NCI-H128 (cell line): Measurements from ENCODE around the gene CER1.
"Not testable (repeated sequence)": the region's sequence is repeated elsewhere in the genome, so short reads cannot be mapped to it uniquely, and the experiment has no call there.

Experiments used
- DNase-seq: peaks from one replicate; lab custom pipeline; 2025; ENCODE audit not compliant: unreplicated experiment; lab: John Stamatoyannopoulos, UW

The CER1 gene

DNA sequence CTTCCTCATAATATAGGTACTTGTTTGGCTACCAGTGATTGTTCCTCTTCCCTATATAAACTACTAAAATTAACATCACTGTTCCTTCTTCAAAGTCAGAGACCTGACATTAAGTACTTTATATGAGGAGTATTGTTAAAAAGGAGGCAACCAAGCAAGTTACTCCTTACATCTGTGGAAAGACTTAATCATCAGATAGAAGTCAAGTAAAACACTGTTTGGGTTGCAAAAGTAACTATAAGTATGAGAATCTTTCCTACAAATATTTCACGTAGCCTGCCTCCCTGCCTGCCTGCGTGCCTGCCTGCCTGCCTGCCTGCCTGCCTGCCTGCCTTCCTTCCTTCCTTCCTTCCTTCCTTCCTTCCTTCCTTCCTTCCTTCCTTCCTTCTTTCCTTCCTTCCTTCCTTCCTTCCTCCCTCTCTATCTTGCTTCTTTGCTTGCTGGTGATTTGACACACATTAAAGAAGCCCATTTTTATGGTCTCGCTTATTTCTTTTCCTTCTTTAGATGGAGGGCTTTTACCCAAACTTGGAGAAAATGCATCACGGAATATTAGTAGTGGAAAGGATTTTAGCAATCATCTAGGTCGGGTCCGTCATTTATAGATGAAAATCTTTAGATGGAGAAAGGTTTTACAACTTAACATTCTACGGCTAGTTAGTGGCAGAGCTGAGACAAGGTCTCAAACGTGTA, 3.2 kb downstream of the CER1 start:
- no peak for DNase-seq

GRCh38 chr9:14715102-14715501, 7.4 kb downstream of the CER1 start:
- no peak for DNase-seq

- no peak for DNase-seq
Measured at GRCh38 chr9:14713187-14713767, 9.3 kb downstream of the CER1 start.

DNA sequence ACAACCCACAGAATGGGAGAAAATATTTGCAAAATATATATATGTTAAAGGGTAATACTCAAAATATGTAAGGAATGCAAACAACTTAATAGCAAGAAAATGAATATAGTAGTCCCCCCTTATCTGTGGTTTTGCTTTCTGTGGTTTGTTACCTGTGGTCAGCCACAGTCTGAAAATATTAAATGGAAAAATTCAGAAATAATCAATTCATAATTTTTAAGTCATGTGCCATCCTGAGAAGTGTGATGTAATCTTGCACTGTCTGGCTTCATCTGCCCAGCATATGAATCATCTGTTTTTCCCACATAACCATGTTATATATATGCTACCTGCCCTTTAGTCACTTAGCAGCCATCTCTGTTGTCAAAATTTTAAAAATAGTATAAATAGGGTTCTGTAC, 11.7 kb downstream of the CER1 start:
- DNase-seq: no peak

DNA sequence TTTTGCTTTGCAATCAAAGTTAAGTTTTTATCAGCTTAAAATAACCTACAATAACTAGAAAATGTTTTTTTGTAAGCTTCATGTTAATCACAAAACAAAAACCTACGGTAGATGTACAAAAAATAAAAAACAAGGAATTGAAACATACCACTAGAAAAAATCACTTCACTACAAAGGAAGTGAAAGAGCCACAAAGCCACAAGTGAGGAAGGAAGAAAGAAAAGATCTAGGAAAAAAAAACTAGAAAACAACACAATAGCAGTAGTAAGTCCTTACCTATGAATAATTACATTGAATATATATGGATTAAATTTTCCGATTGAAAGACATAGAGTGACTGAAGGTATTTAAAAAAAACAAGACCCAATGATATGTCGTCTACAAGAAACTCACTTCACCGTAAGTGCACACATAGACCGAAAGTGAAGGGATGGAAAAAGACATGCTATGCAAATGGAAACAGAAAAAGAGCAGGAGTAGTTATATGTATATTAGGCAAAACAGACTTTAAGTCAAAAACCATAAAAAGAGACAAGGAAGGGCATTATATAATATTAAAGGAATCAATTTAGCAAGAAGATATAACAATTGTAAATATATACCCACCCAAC, 15.9 kb downstream of the CER1 start:
- no peak for DNase-seq

DNA sequence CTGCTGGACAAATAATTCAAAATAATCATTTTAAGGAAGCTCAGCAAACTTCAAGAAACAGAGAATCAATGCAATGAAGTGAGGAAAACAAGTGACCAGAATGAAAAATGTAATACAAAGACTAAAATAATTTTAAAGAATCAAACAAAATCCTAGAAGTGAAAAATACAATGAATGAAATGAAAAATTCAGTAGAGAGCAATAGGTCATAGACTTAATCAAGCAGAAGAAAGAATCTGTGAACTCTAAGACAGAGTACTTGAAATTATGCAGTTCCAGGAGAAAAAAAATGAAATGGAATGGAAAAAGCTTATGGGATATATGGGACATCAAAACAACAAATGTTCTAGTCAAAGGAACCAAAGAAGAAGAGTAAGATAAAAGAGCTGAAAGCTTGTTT, 17.5 kb downstream of the CER1 start:
- DNase-seq: no peak

- DNase-seq: no peak
Measured at GRCh38 chr9:14704281-14704680, 18.3 kb downstream of the CER1 start.

DNA sequence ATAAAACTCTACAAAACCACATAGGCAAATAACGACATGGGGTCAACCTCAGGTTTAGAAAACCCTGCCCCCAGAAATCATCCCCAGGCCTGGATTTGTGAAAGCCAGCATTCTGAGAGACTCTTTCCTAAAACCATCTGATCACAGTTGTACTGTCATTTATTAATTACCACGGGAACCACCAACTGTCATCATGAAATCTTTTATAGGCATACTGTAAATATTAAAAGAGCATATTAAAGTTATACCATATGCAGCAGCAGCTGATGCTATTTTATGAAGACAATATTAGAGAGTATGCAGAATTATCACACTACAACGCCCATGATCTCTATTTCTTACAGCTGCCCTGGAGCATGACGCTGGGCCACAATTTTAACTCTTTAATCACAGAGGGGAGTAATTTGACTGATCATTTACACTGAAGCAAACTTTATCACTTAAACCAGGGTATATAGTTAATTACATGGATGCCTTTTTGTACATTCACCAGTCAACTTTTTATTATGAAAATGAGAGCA, 20.3 kb downstream of the CER1 start:
- no peak for DNase-seq

- peak; percentile 81 for DNase-seq
Measured at GRCh38 chr9:14693251-14693861, 29.2 kb downstream of the CER1 start, which contains the start of gene ZDHHC21. ZDHHC21 (minus strand) TSS chr9:14693432; CDS start chr9:14674340, 19,092 bp downstream.

GRCh38 chr9:14692470-14693250, 29.9 kb downstream of the CER1 start:
- DNase-seq: no peak

GRCh38 chr9:14690948-14691730, 31.4 kb downstream of the CER1 start:
- no peak for DNase-seq

DNA sequence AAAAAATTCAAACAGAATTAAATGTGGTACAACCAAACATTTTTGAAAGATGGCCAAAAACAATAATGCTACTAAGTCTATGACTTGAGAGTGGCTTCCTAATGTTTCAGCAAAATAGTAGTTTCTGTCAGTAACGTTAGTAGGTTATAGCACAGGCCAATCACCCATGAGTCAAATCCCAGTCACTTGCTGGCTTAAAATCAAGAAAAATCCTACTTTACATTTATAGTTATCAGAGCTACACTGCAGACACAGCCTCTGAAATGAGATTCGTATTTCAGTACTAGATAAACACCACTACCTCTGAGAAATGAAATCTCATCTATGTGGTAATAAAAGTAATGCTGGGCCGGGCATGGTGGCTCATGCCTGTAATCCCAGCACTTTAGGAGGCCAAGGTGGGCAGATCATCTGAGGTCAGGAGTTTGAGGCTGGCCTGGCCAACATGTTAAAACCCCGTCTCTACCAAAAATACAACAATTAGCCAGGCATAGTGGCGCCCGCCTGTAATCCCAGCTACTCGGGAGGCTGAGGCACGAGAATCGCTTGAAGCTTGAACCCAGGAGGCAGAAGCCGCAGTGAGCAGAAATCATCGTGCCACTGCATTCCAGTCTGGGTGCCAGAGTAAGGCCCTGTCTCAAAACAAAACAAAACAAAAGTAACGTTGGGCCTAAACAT, 35.4 kb downstream of the CER1 start:
- no peak for DNase-seq

- no peak for DNase-seq
Measured at GRCh38 chr9:14686168-14686567, 36.4 kb downstream of the CER1 start.

DNA sequence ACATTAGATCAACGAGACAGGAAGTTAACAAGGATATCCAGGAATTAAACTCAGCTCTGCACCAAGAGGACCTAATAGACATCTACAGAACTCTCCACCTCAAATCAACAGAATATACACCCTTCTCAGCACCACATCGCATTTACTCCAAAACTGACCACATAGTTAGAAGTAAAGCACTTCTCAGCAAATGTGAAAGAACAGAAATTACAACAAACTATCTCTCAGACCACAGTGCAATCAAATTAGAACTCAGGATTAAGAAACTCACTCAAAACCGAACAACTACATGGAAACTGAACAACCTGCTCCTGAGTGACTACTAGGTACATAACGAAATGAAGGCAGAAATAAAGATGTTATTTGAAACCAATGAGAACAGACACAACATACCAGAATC, 39.9 kb downstream of the CER1 start:
- DNase-seq: not testable (repeated sequence)

DNA sequence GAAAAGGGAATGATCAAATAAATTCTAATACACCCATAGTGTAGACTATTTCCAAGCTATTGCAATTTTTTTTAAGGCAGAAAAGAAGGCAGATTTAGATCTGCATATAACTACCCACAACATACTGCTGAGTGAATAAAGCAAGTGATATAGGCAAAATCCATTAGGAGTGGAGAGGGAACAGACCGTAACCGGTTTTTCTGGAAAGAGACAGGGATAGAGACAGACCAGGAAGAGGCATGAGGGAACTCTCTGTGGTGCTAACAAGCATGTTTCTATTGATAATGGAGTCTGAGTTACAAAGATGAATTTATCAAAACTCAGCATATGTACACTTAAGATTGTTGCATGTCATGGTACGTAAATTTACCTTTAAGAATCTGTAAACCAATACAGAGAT, 43.8 kb downstream of the CER1 start:
- no peak for DNase-seq

GRCh38 chr9:14677872-14678271, 44.7 kb downstream of the CER1 start:
- no peak for DNase-seq

GRCh38 chr9:14677396-14677795, 45.1 kb downstream of the CER1 start:
- DNase-seq: no peak

- DNase-seq: no peak
Measured at GRCh38 chr9:14674630-14675029, 47.9 kb downstream of the CER1 start.

- no peak for DNase-seq
Measured at GRCh38 chr9:14671377-14671776, 51.2 kb downstream of the CER1 start.

GRCh38 chr9:14670718-14671117, 51.8 kb downstream of the CER1 start:
- no peak for DNase-seq
